ENCODE measurements around the gene PLEKHM3.

The PLEKHM3 gene

GRCh38 chr2:207854484-207855440 lies 170.6 kb downstream of the PLEKHM3 start:
- no peak for DNase-seq (ENCODE audit: low spot score)

- no peak for DNase-seq (ENCODE audit: low spot score)
These were observed 172.5 kb downstream of the PLEKHM3 start for GRCh38 chr2:207852791-207853190.

- DNase-seq (ENCODE audit: low spot score), result no peak
These were observed 175.9 kb downstream of the PLEKHM3 start for GRCh38 chr2:207849443-207849842.

GRCh38 chr2:207848545-207848928 lies 176.8 kb downstream of the PLEKHM3 start:
- no peak for DNase-seq (ENCODE audit: low spot score)

GRCh38 chr2:207847807-207848544 lies 177.4 kb downstream of the PLEKHM3 start:
- no peak for DNase-seq (ENCODE audit: low spot score)

GRCh38 chr2:207847098-207847806 lies 178.1 kb downstream of the PLEKHM3 start:
- DNase-seq (ENCODE audit: low spot score), result no peak

- DNase-seq (ENCODE audit: low spot score), result no peak
These were observed 180.0 kb downstream of the PLEKHM3 start for GRCh38 chr2:207845202-207845864.

- DNase-seq (ENCODE audit: low spot score), result no peak
These were observed 180.7 kb downstream of the PLEKHM3 start for GRCh38 chr2:207844648-207845047.

- DNase-seq (ENCODE audit: low spot score), result no peak
These were observed 185.2 kb downstream of the PLEKHM3 start for GRCh38 chr2:207840101-207840500.

- DNase-seq (ENCODE audit: low spot score), result no peak
These were observed 185.8 kb downstream of the PLEKHM3 start for GRCh38 chr2:207839575-207839974.

GRCh38 chr2:207839028-207839427 lies 186.3 kb downstream of the PLEKHM3 start:
- DNase-seq (ENCODE audit: low spot score), result no peak

- DNase-seq (ENCODE audit: low spot score), result no peak
These were observed 188.7 kb downstream of the PLEKHM3 start for GRCh38 chr2:207836521-207837133.

GRCh38 chr2:207835805-207836204 lies 189.5 kb downstream of the PLEKHM3 start:
- no peak for DNase-seq (ENCODE audit: low spot score)

GRCh38 chr2:207833251-207833751 lies 192.0 kb downstream of the PLEKHM3 start:
- DNase-seq (ENCODE audit: low spot score), result no peak

- DNase-seq (ENCODE audit: low spot score), result no peak
These were observed 193.6 kb downstream of the PLEKHM3 start for GRCh38 chr2:207831584-207832248.

- DNase-seq (ENCODE audit: low spot score), result no peak
These were observed 194.4 kb downstream of the PLEKHM3 start for GRCh38 chr2:207830778-207831438.

GRCh38 chr2:207828361-207829057 lies 196.8 kb downstream of the PLEKHM3 start:
- DNase-seq (ENCODE audit: low spot score), result no peak

GRCh38 chr2:207825978-207826377 lies 199.3 kb downstream of the PLEKHM3 start:
- DNase-seq (ENCODE audit: low spot score), result no peak
